NCI-H446 treated with DMSO at 0.1 percent for 48 hours (cell line): ENCODE data around the gene AGRN.
"Not testable (repeated sequence)": the region's sequence is repeated elsewhere in the genome, so short reads cannot be mapped to it uniquely, and the experiment has no call there.

ENCODE experiments used
- DNase-seq: peaks from one replicate; lab custom pipeline; 2025; lab: John Stamatoyannopoulos, UW

AGRN gene

GRCh38 chr1:981955-982558 lies 37.9 kb upstream of the AGRN start, which contains the start of gene PERM1:
PERM1 (minus strand) TSS chr1:982093; CDS start chr1:981029, 1,064 bp downstream.
- DNase-seq = no peak

GRCh38 chr1:982765-983436 lies 37.0 kb upstream of the AGRN start:
- DNase-seq = no peak

- no peak for DNase-seq
Measured at GRCh38 chr1:983798-984475, 36.0 kb upstream of the AGRN start.

DNA sequence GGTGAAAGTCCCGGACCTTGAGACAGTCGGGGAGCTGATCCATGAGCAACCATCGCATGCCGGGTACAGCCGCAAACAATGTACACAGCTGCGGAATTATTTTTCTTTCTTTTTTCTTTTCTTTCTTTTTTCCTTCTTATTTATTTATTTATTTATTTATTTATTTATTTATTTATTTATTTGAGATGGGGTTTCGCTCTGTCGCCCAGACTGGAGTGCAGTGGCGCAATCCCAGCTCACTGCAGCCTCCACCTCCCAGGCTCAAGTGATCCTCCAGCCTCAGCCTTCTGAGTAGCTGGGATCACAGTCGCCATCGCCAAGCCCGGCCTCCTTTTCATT lies 35.5 kb upstream of the AGRN start:
- DNase-seq = no peak

- DNase-seq = no peak
Measured at GRCh38 chr1:985126-985525, 34.8 kb upstream of the AGRN start.

DNA sequence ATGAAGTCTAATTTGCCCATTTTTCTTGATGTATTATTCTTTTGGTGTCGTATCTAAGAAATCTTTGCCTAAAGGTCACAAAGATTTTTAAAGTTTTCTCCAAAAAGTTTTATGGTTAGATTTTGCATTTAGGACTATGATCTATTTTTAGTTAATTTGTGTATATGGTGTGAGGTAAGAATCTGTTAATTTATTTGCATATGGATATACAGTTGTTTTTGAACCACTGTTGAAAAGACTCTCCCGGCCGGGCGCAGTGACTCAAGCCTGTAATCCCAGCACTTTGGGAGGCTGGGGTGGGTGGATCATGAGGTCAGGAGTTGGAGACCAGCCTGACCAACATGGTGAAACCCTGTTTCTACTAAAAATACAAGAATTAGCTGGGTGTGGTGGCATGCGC lies 31.9 kb upstream of the AGRN start:
- DNase-seq = not testable (repeated sequence)

DNA sequence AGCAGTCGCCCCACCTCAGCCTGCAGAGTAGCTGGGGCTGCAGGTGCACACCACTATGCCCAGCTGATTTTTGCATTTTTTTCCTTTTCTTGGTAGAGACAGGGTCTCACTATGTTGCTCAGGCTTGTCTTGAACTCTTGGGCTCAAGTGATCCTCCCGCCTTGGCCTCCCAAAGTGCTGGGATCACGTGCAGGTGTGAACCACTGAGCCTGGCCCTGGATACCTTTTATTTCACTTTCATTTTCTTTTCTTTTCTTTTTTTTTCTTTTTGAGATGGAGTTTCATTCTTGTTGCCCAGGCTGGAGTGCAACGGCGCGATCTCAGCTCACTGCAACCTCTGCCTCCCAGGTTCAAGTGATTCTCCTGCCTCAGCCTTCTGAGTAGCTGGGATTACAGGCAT lies 28.6 kb upstream of the AGRN start:
- not testable (repeated sequence) for DNase-seq

DNA sequence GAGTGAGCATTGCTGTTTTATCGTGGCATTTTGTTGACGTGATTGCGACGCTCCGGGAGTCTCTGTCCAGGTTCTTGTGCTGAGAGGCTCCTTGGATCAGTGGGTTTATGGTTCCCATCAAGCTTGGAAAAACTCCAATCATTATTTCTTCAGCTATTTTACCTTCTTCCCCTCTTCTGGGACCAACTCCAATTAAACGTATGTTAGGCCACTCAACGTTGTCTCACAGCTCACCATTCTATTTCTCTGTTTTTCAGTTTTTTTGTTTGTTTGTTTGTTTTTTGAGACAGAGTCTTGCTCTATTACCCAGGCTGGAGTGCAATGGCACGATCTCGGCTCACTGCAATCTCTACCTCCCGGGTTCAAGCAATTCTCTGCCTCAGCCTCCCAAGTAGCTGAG lies 28.0 kb upstream of the AGRN start:
- DNase-seq = no peak

- no peak for DNase-seq
Measured at GRCh38 chr1:992362-992761, 27.6 kb upstream of the AGRN start.

- DNase-seq = no peak
Measured at GRCh38 chr1:993379-993995, 26.4 kb upstream of the AGRN start.

DNA sequence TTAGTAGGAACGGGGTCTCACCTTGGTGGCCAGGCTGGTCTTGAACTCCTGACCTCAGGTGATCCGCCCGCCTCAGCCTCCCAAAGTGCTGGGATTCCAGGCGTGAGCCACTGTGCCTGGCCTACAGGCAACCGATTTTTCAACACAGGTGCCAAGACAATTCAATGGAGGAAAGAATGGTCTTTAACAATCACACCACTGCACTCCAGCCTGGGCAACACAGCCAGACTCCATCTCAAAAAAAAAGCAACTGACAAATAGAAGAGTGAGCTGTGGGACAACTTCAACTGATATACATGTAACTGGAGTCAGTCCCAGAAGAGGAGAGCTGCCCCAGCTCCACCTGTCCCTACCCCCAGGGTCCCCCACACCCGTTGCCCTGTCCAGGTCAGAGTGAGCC lies 25.4 kb upstream of the AGRN start:
- not testable (repeated sequence) for DNase-seq

DNA sequence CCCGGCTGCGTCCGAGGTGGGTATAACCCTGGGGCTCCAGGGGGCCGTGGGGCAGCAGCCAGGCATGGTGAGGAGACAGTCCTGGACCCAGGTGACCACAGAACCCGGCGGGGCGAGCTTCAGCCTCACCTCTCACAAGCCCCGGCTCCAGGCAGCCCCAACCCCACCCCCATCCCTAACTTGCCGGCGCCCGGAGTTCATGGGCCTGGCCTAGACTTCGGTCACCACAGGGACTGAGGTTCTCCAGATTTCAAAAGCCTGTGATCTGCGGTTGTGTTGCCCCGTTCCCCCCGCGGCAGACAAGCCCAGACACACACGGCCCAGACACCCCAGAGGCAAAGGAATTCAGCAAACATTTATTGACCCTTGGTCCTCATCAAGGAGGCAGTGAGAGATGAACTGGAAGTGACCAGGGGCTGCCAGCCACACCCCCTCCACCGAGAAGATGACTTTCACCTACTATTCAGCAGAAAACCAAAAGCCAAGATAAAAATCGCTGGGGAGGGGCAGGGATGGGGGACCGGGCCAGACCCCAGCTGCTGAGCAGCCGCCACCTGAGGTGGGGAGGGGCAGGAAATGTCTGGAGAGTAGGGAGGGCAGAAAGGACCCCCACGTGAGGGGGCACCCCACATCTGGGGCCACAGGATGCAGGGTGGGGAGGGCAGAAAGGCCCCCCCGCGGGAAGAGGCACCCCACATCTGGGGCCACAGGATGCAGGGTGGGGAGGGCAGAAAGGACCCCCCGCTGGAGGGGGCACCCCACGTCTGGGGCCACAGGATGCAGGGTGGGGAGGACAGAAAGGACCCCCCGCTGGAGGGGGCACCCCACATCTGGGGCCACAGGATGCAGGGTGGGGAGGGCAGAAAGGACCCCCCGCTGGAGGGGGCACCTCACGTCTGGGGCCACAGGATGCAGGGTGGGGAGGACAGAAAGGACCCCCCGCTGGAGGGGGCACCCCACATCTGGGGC lies 24.0 kb upstream of the AGRN start:
- DNase-seq = no peak

- no peak for DNase-seq
Measured at GRCh38 chr1:996851-997712, 22.8 kb upstream of the AGRN start.

DNA sequence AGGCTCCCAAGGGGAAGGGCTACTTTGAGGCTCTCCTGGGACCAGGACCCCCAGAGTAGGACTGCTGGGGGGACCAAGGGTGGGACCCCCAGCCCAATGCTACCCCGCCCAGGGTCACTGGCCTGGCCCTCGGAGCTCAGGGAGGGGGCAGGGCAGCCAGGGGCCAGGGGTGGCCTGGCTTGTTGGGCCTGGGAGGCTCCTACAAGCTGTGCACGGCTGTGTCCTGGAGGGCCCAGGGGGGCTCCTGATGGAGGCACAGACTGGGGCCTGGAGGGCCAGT lies 22.3 kb upstream of the AGRN start:
- no peak for DNase-seq

DNA sequence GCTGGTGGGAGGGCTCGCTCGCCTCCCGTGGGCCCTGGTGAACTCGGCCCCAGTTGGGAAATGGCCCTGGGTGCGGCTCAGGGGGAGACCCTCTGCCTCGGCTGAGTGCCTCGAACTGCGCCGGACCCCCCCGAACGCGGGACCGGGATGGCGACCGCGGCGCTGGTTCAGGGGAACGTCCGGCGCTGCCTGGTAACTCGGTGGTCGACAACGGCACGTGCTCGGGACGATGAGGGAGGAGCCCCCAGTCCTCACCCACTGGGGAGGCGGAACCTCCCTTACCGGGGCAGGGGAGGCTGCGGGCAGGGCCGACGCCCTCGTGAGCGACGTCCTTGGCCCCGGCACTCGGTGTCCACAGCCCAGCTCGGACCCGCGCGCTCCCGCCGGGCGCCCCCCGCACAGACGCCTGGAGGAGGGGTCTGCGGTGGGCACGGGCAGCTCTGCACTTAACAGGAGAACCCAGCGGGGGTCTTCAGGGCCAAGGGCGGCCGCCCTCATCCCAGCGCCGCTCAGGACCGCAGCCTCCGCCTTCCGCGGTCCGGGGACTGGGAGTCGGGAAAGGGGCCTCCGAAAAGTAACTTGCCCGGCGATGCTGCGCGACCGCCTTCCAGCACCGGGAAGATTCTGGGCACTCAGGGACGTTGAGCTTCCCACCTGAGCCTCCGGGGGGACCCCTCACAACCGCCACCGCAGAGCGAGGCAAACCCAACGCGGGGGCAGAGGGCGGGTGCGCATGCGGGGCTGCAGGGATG lies 21.8 kb upstream of the AGRN start:
- no peak for DNase-seq

DNA sequence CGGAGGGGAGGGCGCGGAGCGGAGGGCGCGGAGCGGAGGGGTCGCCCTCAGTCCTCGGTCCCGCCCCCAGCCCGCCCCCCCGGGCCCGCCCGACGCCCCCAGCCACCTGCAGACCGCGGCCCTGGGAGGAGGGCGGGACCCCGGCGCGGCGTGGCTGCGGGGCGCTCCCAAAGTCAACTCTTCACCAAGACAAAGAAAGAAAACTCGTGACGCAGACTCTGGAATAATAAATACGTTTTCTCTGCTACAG lies 21.2 kb upstream of the AGRN start:
- DNase-seq = no peak

GRCh38 chr1:998995-999724 lies 20.8 kb upstream of the AGRN start:
- peak; percentile 25 for DNase-seq

- peak; percentile 85 for DNase-seq
Measured at GRCh38 chr1:999725-1000356, 20.1 kb upstream of the AGRN start, which contains the start of gene HES4. HES4 (minus strand) TSS chr1:1000097; CDS start chr1:999973, 124 bp downstream.

GRCh38 chr1:1000357-1001056 lies 19.4 kb upstream of the AGRN start:
- peak; percentile 77 for DNase-seq
